Measurements from ENCODE around the gene ATP9A. TPM values are rescaled to one million over a fixed set of nuclear protein-coding genes. Genes with fewer than 3 reads are reported as not detected.

The ATP9A gene
- polyA plus RNA-seq, 1 donor (not counting 4 experiments of a cell fraction or from before 2014, with no cell fraction given), result 5.8 TPM

DNA sequence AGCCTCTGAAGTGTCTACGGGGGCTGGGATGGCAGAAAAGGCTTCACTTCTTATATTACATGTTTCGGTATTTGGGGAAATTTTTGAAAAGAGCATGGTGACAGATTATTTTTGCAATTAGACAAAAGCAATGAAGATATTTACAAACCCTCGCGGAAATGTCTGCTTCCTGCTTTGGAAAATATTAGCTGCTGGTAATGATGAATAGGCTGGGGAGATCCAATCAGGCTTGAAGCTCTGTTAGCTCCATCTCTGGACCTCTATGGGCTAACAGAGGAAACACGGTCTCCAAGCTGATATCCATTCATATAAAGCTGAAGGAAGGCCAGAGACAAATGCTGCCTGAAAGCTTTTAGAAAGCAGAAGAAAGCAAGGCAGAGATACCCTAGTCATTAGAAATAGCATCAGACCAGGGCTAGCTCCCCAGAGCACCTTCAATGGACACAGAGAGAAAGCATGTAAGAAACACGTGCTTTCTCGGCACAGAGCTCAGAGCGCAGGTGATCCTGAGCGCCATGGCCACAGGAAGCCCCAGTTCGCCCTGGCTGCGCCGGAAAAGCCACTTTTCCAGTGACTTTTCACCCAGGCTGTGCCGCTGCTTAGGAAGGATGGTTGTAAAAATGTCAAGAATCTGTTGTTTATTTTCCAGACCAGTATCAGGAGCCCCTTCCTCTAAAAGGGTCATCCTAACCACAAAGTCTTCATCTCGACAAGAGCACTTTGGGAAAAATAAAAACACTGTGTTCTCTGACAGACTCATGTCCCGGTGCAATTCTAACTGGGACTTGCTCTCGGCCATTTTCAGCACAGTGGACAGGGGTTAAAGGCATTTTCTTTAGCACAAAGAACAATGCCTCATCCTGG lies 157.2 kb downstream of the ATP9A start:
- H3K4me1 ChIP-seq (ENCODE audit: control insufficient read depth, extremely low read depth, insufficient read depth, low read length), result no peaks in the 10 kb centered on the region
- no peak overlapping the region for H2AFZ ChIP-seq (ENCODE audit: control insufficient read depth, low read length)
- TF ChIP-seq EZH2 (IDR thresholded peaks at IDR 0.05; ENCODE audit: low read length), result no peak
- TF ChIP-seq CTCF (optimal IDR thresholded peaks at IDR 0.05 in 1 of 3, IDR thresholded peaks at IDR 0.05 in 1 of 3, conservative IDR thresholded peaks at IDR 0.05 in 1 of 3; ENCODE audit: extremely low read depth in 1 of 3, insufficient read depth in 2 of 3, low read length in 3 of 3), result no peak
- no peak for FAIRE-seq
- no peak overlapping the region for H3K27ac ChIP-seq (ENCODE audit: control insufficient read depth, insufficient read depth, low read length)
- H3K9me3 ChIP-seq (ENCODE audit: control insufficient read depth, low read depth, low read length), result no peaks in the 10 kb centered on the region
- H4K20me1 ChIP-seq (ENCODE audit: control insufficient read depth, extremely low read depth, insufficient read depth, low read length), result no peaks in the 10 kb centered on the region
- H3K9me1 ChIP-seq (ENCODE audit: control insufficient read depth, extremely low read depth, insufficient read depth, low read length), result no peaks in the 10 kb centered on the region
- H3K79me2 ChIP-seq (ENCODE audit: control insufficient read depth, insufficient read depth, low read length), result no peaks in the 10 kb centered on the region
- no peak overlapping the region for H3K4me3 ChIP-seq (ENCODE audit: control insufficient read depth in 2 of 3, extremely low read depth in 1 of 3, insufficient read depth in 2 of 3, low read depth in 1 of 3, low read length in 3 of 3)
- no peak for DNase-seq (ENCODE audit: low read depth, low spot score)
- H3K9ac ChIP-seq (ENCODE audit: control insufficient read depth, extremely low read depth, insufficient read depth, low read length), result no peak overlapping the region
- no peaks in the 10 kb centered on the region for H3K36me3 ChIP-seq (ENCODE audit: control insufficient read depth in 2 of 2, extremely low read depth in 1 of 2, insufficient read depth in 2 of 2, low read length in 2 of 2)
- no peaks in the 10 kb centered on the region for H3K27me3 ChIP-seq (ENCODE audit: control insufficient read depth, extremely low read depth, insufficient read depth, low read length)
- H3K4me2 ChIP-seq (ENCODE audit: control insufficient read depth, extremely low read depth, insufficient read depth, low read depth, low read length), result no peak overlapping the region
- dilution Hi-C loops (cut with MboI; ENCODE audit: extremely low pct_ligation_motif_present, low sequenced_read_pairs), result no loop called here

- Histone ChIP-seq H3K9me3 (ENCODE audit: control insufficient read depth, low read depth, low read length) (no peaks in the 10 kb centered on the region), H4K20me1 (ENCODE audit: control insufficient read depth, extremely low read depth, insufficient read depth, low read length) (no peaks in the 10 kb centered on the region), H3K4me2 (ENCODE audit: control insufficient read depth, extremely low read depth, insufficient read depth, low read depth, low read length) (no peak overlapping the region), H3K79me2 (ENCODE audit: control insufficient read depth, insufficient read depth, low read length) (no peaks in the 10 kb centered on the region), H3K4me3 (ENCODE audit: control insufficient read depth in 2 of 3, extremely low read depth in 1 of 3, insufficient read depth in 2 of 3, low read depth in 1 of 3, low read length in 3 of 3) (no peak overlapping the region), H3K36me3 (ENCODE audit: control insufficient read depth in 2 of 2, extremely low read depth in 1 of 2, insufficient read depth in 2 of 2, low read length in 2 of 2) (no peaks in the 10 kb centered on the region), H2AFZ (ENCODE audit: control insufficient read depth, low read length) (no peak overlapping the region), H3K27ac (ENCODE audit: control insufficient read depth, insufficient read depth, low read length) (no peak overlapping the region), H3K4me1 (ENCODE audit: control insufficient read depth, extremely low read depth, insufficient read depth, low read length) (no peaks in the 10 kb centered on the region), H3K9me1 (ENCODE audit: control insufficient read depth, extremely low read depth, insufficient read depth, low read length) (no peaks in the 10 kb centered on the region), H3K9ac (ENCODE audit: control insufficient read depth, extremely low read depth, insufficient read depth, low read length) (no peak overlapping the region), H3K27me3 (ENCODE audit: control insufficient read depth, extremely low read depth, insufficient read depth, low read length) (no peaks in the 10 kb centered on the region)
- DNase-seq (ENCODE audit: low read depth, low spot score) (no peak), FAIRE-seq (no peak)
- TF ChIP-seq CTCF (optimal IDR thresholded peaks at IDR 0.05 in 1 of 3, IDR thresholded peaks at IDR 0.05 in 1 of 3, conservative IDR thresholded peaks at IDR 0.05 in 1 of 3; ENCODE audit: extremely low read depth in 1 of 3, insufficient read depth in 2 of 3, low read length in 3 of 3) (no peak), EZH2 (IDR thresholded peaks at IDR 0.05; ENCODE audit: low read length) (no peak)
- dilution Hi-C loops (cut with MboI; ENCODE audit: extremely low pct_ligation_motif_present, low sequenced_read_pairs), result no loop called here
Measured at GRCh38 chr20:51610111-51610510, 158.1 kb downstream of the ATP9A start.
